MM.1S (cell line): ENCODE data around the gene TRAIP.

ENCODE experiments used
- CTCF ChIP-seq: fragments of 300-600 bp; sonication (generic); IDR thresholded peaks from 2 replicates; pipeline ENCODE4 v1.5.1; 2016; ENCODE audit warnings: antibody characterized with exemption, low read length, mixed read lengths
- EZH2 ChIP-seq: fragments of 300-600 bp; sonication (generic); optimal IDR thresholded peaks from 2 replicates; pipeline ENCODE3; 2017; ENCODE audit warnings: low read depth, mild to moderate bottlenecking, antibody characterized with exemption, low read length, mixed read lengths
- EZH2phosphoT487 ChIP-seq: fragments of 300-600 bp; sonication (generic); IDR thresholded peaks from 2 replicates; pipeline ENCODE4 v1.6.1; 2018; ENCODE audit warnings: antibody characterized with exemption, low read length

GRCh38 chr3:49901366-49902339, 45.3 kb upstream of the TRAIP start:
- TF ChIP-seq CTCF: no peak
- TF ChIP-seq EZH2: no peak
- no peak for TF ChIP-seq EZH2phosphoT487
